WTC11 (cell line): ENCODE data around the gene LYL1.

Source experiments
- JUN ChIP-seq: sonication (generic); formaldehyde crosslinking; IDR thresholded peaks from 2 replicates; pipeline ENCODE4 v1.8.0; 2023; ENCODE audit warnings: mild to moderate bottlenecking, missing genetic modification reagents
- SMAD3 ChIP-seq: sonication (generic); formaldehyde crosslinking; IDR thresholded peaks from 2 replicates; pipeline ENCODE4 v1.8.0; 2022; ENCODE audit warnings: missing genetic modification reagents, mild to moderate bottlenecking, borderline replicate concordance

DNA sequence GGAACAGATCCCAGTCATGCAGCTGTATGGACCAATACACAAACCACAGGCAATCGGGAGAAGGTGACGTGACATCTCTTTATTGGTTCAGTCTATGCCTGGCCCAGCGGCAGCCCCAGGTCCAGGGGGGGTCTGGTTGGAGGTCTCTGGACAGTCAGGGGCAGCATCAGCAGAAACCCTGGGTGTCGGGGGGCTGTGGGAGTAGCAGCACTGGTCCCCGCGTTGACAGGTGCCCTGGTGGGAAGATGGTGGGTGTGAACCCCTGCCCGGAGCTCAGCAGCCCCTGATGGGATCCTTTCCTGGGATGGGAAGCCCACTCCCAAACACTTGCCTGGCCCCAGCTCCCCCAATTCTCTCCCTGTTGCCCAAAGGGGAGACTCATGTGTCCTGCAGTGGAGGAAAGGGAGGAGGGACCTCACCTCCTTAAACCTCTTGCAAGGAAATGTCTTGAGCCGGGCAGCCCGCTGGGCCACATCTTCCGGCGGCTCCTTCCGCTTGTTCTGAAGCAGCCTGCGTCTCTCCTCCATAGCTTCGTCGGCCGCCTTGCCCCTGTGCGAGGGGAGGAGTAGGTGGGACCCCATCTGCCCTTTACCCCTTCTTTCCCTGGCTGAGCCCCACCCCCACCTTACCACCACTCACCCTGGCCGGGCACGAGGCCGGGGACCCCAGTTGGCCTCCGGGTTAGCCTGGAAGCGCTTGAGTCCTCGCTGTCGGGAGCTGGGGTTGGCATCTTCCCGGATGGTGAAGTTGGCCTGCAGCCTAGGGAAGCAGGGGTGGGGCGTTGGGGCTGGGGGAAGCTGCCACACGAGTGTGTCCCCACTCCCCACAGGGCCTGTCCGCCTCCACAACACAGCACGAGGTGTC lies 2.4 kb upstream of the LYL1 start:
- TF ChIP-seq JUN (CRISPR knock-in tag) (no peak), SMAD3 (CRISPR knock-in tag) (no peak)
